GM12874 (cell line): ENCODE results near the gene CHMP4B.
A peak's percentile ranks its signal among the peaks of the same experiment; 100 is the strongest.

Source experiments
- CTCF ChIP-seq: IDR thresholded peaks from 2 replicates; pipeline ENCODE4 v1.5.1; 2011; ENCODE audit warnings: low read depth, mild to moderate bottlenecking, control low read depth, low read length, moderate library complexity; ENCODE audit not compliant: insufficient read depth

Gene CHMP4B

GRCh38 chr20:33880396-33880795, 69.2 kb downstream of the CHMP4B start:
- TF ChIP-seq CTCF = no peak

GRCh38 chr20:33881989-33882388, 70.8 kb downstream of the CHMP4B start:
- no peak for TF ChIP-seq CTCF

DNA sequence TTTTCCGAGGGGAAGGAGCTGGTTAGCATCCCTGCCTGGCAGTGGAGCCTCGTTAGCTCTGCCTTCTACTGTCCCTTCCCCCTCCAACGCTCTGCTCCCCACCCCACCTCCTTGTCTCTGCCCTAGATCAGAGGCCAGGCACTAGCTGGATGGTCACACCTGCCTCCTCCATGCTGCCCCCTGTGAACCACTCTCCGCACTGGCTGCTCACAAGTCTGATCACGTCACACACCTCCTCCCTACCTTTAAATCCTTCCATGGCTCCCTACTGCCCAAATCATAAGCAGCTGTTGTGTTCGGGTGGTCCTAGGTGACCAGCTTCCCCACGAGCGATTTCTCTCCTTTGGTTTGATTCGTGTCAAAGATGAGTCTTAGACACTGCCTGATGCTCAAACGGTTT, 71.3 kb downstream of the CHMP4B start:
- TF ChIP-seq CTCF = no peak

DNA sequence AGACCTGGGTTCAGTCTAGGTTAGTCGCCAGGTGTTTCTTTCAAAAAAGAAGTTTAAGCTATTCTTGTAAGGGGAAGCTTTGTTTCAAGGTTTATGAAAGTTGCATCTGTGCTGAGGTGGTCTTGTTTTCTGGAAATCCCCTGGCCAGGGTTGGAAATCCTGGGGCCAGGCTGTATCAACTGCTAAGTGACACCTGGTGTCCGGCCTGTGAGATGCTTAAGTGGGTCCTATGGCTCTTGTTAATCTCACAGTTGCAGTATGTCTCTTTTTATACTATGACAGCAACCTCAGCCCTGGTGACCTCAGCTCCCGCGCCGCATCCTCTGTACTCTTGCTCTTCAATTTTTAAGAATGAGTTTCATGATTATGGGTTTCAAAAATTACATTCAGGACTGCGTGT, 72.0 kb downstream of the CHMP4B start:
- 0 out of 2 replicates have a peak, but pooled peaks have one; percentile 2 for TF ChIP-seq CTCF

DNA sequence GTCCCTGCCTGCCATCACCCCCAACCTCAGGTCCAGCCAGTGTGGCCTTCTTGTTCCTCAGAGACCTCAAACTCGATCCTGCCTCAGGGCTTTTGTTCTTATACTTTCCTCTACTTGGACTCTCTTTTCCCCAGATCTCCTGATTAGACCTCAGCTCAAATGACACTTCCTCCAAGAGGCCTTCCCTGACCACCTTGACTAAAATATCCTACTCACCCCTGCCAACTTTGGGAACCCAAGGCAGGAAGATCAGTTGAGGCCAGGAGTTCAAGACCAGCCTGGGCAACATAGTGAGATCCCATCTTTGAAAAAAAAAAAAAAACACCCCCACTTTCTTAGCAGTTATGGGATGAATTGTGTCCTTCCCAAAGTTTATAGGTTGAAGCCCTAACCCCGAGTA, 73.5 kb downstream of the CHMP4B start:
- TF ChIP-seq CTCF = no peak

- TF ChIP-seq CTCF = no peak
These were observed 78.2 kb downstream of the CHMP4B start for GRCh38 chr20:33889312-33889711.

DNA sequence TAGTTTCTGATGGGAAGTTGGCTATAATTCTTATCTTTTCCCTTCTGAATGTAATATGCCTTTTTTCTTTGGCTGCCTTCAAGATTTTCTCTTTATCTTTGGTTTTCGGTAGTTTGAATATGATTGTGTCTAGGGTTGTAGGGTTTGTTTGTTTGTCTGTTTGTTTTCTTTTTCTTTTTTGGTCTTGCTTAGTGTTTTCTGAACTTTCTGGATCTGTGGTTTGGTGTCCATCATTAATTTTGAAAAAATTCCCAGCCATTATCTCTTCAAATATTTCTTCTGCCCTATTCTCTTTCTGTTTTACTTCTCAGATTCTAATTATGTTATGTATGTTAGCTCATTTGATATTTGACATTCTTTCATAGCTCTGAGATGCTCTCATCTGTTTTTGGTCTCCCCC, 79.4 kb downstream of the CHMP4B start:
- TF ChIP-seq CTCF = no peak

DNA sequence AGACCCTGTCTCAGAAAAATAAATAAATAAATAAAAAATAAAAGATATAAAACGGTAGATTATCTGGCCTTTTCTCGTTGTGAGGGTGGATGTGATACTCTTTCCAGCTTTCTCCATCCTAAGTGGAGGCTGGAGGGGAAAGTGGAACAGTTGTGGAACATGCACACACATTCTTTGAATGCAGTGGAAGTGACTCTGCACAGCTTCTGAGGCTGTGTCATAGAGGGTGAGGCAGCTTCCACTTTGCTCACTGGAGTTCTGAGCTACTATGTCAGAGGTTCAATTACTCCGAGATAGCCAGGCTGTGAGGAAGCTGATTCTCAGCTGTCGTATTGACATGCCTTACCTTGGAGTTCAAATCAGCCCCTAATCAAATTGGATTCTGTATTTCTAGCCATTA, 82.2 kb downstream of the CHMP4B start:
- no peak for TF ChIP-seq CTCF
